ENCODE data around the gene LARGE1.

The LARGE1 gene

GRCh38 chr22:33640900-33641299 is 279.4 kb downstream of the LARGE1 start:
- DNase-seq (ENCODE audit: low read depth in 1 of 2, low spot score in 1 of 2) = no peak
- no peaks in the 10 kb centered on the region for H3K27me3 ChIP-seq (ENCODE audit: insufficient read depth, poor library complexity, severe bottlenecking)
- TF ChIP-seq, protein P1, sequence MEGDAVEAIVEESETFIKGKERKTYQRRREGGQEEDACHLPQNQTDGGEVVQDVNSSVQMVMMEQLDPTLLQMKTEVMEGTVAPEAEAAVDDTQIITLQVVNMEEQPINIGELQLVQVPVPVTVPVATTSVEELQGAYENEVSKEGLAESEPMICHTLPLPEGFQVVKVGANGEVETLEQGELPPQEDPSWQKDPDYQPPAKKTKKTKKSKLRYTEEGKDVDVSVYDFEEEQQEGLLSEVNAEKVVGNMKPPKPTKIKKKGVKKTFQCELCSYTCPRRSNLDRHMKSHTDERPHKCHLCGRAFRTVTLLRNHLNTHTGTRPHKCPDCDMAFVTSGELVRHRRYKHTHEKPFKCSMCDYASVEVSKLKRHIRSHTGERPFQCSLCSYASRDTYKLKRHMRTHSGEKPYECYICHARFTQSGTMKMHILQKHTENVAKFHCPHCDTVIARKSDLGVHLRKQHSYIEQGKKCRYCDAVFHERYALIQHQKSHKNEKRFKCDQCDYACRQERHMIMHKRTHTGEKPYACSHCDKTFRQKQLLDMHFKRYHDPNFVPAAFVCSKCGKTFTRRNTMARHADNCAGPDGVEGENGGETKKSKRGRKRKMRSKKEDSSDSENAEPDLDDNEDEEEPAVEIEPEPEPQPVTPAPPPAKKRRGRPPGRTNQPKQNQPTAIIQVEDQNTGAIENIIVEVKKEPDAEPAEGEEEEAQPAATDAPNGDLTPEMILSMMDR (IDR thresholded peaks at IDR 0.05; ENCODE audit: insufficient read depth, low read length) = no peak
- TF ChIP-seq GABPA (IDR thresholded peaks at IDR 0.05; ENCODE audit: low read depth) (no peak), POLR2AphosphoS5 (IDR thresholded peaks at IDR 0.05; ENCODE audit: low read depth) (no peak)
- H3K4me3 ChIP-seq (replicated peaks; ENCODE audit: insufficient read depth, low read length) = no peak overlapping the region
- H3K27ac ChIP-seq (replicated peaks) = no peak overlapping the region

GRCh38 chr22:33639588-33640254 is 280.6 kb downstream of the LARGE1 start:
- DNase-seq (ENCODE audit: low read depth in 1 of 2, low spot score in 1 of 2) = no peak
- TF ChIP-seq, protein P1 (IDR thresholded peaks at IDR 0.05; ENCODE audit: insufficient read depth, low read length) = no peak
- TF ChIP-seq SPI1 (IDR thresholded peaks at IDR 0.05; ENCODE audit: borderline replicate concordance, low read depth) (no peak), GABPA (IDR thresholded peaks at IDR 0.05; ENCODE audit: low read depth) (no peak), POLR2AphosphoS5 (IDR thresholded peaks at IDR 0.05; ENCODE audit: low read depth) (no peak)
- TF ChIP-seq, protein P2, sequence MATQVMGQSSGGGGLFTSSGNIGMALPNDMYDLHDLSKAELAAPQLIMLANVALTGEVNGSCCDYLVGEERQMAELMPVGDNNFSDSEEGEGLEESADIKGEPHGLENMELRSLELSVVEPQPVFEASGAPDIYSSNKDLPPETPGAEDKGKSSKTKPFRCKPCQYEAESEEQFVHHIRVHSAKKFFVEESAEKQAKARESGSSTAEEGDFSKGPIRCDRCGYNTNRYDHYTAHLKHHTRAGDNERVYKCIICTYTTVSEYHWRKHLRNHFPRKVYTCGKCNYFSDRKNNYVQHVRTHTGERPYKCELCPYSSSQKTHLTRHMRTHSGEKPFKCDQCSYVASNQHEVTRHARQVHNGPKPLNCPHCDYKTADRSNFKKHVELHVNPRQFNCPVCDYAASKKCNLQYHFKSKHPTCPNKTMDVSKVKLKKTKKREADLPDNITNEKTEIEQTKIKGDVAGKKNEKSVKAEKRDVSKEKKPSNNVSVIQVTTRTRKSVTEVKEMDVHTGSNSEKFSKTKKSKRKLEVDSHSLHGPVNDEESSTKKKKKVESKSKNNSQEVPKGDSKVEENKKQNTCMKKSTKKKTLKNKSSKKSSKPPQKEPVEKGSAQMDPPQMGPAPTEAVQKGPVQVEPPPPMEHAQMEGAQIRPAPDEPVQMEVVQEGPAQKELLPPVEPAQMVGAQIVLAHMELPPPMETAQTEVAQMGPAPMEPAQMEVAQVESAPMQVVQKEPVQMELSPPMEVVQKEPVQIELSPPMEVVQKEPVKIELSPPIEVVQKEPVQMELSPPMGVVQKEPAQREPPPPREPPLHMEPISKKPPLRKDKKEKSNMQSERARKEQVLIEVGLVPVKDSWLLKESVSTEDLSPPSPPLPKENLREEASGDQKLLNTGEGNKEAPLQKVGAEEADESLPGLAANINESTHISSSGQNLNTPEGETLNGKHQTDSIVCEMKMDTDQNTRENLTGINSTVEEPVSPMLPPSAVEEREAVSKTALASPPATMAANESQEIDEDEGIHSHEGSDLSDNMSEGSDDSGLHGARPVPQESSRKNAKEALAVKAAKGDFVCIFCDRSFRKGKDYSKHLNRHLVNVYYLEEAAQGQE (IDR thresholded peaks at IDR 0.05; ENCODE audit: insufficient replicate concordance, low read depth) = no peak
- Histone ChIP-seq H3K27ac (replicated peaks) (no peak overlapping the region), H3K27me3 (ENCODE audit: insufficient read depth, poor library complexity, severe bottlenecking) (no peaks in the 10 kb centered on the region), H3K4me3 (replicated peaks; ENCODE audit: insufficient read depth, low read length) (no peak overlapping the region)

- no peak overlapping the region for H3K27ac ChIP-seq (replicated peaks)
- H3K27me3 ChIP-seq (ENCODE audit: insufficient read depth, poor library complexity, severe bottlenecking) = no peaks in the 10 kb centered on the region
- no peak for DNase-seq (ENCODE audit: low read depth in 1 of 2, low spot score in 1 of 2)
- no peak overlapping the region for H3K4me3 ChIP-seq (replicated peaks; ENCODE audit: insufficient read depth, low read length)
- TF ChIP-seq POLR2AphosphoS5 (IDR thresholded peaks at IDR 0.05; ENCODE audit: low read depth) = no peak
- no peak for TF ChIP-seq GABPA (IDR thresholded peaks at IDR 0.05; ENCODE audit: low read depth)
- TF ChIP-seq, protein P2 (IDR thresholded peaks at IDR 0.05; ENCODE audit: insufficient replicate concordance, low read depth) = no peak
- TF ChIP-seq, protein P1 (IDR thresholded peaks at IDR 0.05; ENCODE audit: insufficient read depth, low read length) = no peak
- no peak for TF ChIP-seq SPI1 (IDR thresholded peaks at IDR 0.05; ENCODE audit: borderline replicate concordance, low read depth)
Measured at GRCh38 chr22:33635766-33636165, 284.5 kb downstream of the LARGE1 start.

DNA sequence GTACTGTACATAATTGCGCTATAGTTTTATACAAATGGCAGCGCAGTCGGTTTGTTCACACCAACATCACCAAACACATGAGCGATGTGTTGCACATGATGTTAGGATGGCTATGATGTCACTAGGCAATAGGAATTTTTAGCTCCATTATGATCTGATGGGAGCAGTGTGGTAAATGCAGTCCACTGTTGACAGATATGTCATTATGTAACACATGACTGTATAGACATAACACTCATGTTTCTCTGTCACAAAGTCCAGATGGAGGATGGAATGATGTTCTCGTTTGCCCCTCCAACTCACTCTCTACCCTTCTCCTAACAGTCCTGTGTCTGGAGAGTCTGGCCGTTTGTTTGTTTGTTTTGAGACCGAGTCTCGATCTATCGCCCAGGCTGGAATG is 288.5 kb downstream of the LARGE1 start:
- no peak for TF ChIP-seq GABPA (IDR thresholded peaks at IDR 0.05; ENCODE audit: low read depth)
- TF ChIP-seq, protein P2 (IDR thresholded peaks at IDR 0.05; ENCODE audit: insufficient replicate concordance, low read depth) = no peak
- TF ChIP-seq POLR2AphosphoS5 (IDR thresholded peaks at IDR 0.05; ENCODE audit: low read depth) = no peak
- no peak for TF ChIP-seq SPI1 (IDR thresholded peaks at IDR 0.05; ENCODE audit: borderline replicate concordance, low read depth)
- TF ChIP-seq, protein P1 (IDR thresholded peaks at IDR 0.05; ENCODE audit: insufficient read depth, low read length) = no peak

More for the DNA sequence above, 288.5 kb downstream of the LARGE1 start:
- no peak overlapping the region for H3K4me3 ChIP-seq (replicated peaks; ENCODE audit: insufficient read depth, low read length)
- H3K27ac ChIP-seq (replicated peaks) = no peak overlapping the region
- DNase-seq (ENCODE audit: low read depth in 1 of 2, low spot score in 1 of 2) = no peak
- H3K27me3 ChIP-seq (ENCODE audit: insufficient read depth, poor library complexity, severe bottlenecking) = no peaks in the 10 kb centered on the region
